Panc1 (cell line): ENCODE measurements around the gene SLC48A1. TPM values are rescaled to one million over a fixed set of nuclear protein-coding genes. Genes with fewer than 3 reads are reported as not detected.

Experiments
- ATAC-seq: fragments of 200-7000 bp; cut with Tn5 transposase; 2 replicates; pipeline ENCODE4 v1.9.1; 2020; ENCODE audit warnings: mild to moderate bottlenecking, moderate library complexity
- BruUV-seq: library from RNA; stranded (reverse); fragments of 400-500 nt; replicated peaks from 2 replicates; lab custom pipeline; 2021; lab: Mats Ljungman, UMichigan
- CTCF ChIA-PET: fragments of 300-600 bp; sonication (Branson Sonifier 250); formaldehyde crosslinking; loops from one replicate; lab custom pipeline; 2022; ENCODE audit warnings: antibody characterized with exemption; lab: Charles Lee
- POLR2A ChIA-PET: fragments of 300-600 bp; sonication (Branson Sonifier 250); formaldehyde crosslinking; loops from one replicate; lab custom pipeline; 2022; ENCODE audit warnings: antibody characterized with exemption; lab: Charles Lee
- DNase-seq: peaks from one replicate; pipeline ENCODE4 v3.0.0-alpha.2; 2010; ENCODE audit warnings: low read depth, low spot score
- H3K27ac ChIP-seq: 2 replicates; pipeline ENCODE4 v1.5.1; 2011; ENCODE audit warnings: mild to moderate bottlenecking, low read length, inconsistent platforms
- H3K27me3 ChIP-seq: fragments of 200-500 bp; sonication (Bioruptor generic); 2 replicates; pipeline ENCODE4 v1.6.0; 2014; ENCODE audit warnings: low read length, inconsistent platforms; ENCODE audit not compliant: control insufficient read depth, insufficient read depth
- H3K36me3 ChIP-seq: fragments of 200-500 bp; sonication (Bioruptor generic); 2 replicates; pipeline ENCODE4 v1.5.1; 2014; ENCODE audit warnings: inconsistent platforms, mild to moderate bottlenecking, low read length, moderate library complexity; ENCODE audit not compliant: control insufficient read depth, insufficient read depth
- H3K4me1 ChIP-seq: 2 replicates; pipeline ENCODE4 v1.5.1; 2011; ENCODE audit warnings: inconsistent platforms, mild to moderate bottlenecking, low read length, moderate library complexity; ENCODE audit not compliant: control insufficient read depth, insufficient read depth
- H3K4me3 ChIP-seq, 2 experiments: 2 replicates each; pipeline ENCODE4 v1.5.1; 2011 to 2012; ENCODE audit warnings: low read depth in 2 of 2, low read length in 2 of 2, mild to moderate bottlenecking in 2 of 2, inconsistent platforms in 1 of 2, moderate library complexity in 1 of 2
- H3K9me3 ChIP-seq: fragments of 200-500 bp; sonication (Bioruptor generic); 2 replicates; pipeline ENCODE4 v1.5.1; 2014; ENCODE audit warnings: low read depth, mild to moderate bottlenecking, inconsistent platforms, low read length, moderate library complexity; ENCODE audit not compliant: control insufficient read depth, insufficient read depth
- POLR2AphosphoS5 ChIP-seq: IDR thresholded peaks from 2 replicates; pipeline ENCODE4 v1.6.1; 2012; ENCODE audit warnings: mild to moderate bottlenecking, low read depth, low read length, moderate library complexity
- SIN3A ChIP-seq: IDR thresholded peaks from 2 replicates; pipeline ENCODE4 v1.6.1; 2012; ENCODE audit warnings: low read depth, mild to moderate bottlenecking, low read length, moderate library complexity, borderline replicate concordance; ENCODE audit not compliant: insufficient read depth
- TCF7L2 ChIP-seq: IDR thresholded peaks from 2 replicates; pipeline ENCODE4 v1.6.1; 2011; ENCODE audit warnings: mild to moderate bottlenecking, low read depth, low read length, inconsistent platforms
- in situ Hi-C: cut with HindIII; loops from 2 replicates; pipeline ENCODE4 v1.10.0; 2016; ENCODE audit warnings: low sequenced_read_pairs, low pct_unique_long_range_greater_than_20kb
- intact Hi-C: fragments of 100-400 bp; cut with micrococcal nuclease; formaldehyde crosslinking; loops from one replicate; pipeline ENCODE4 v1.10.0; 2022; ENCODE audit not compliant: unreplicated experiment
- total RNA-seq: library from RNA; stranded (reverse); gene quantifications from one replicate; pipeline ENCODE4 v1.2.1, GENCODE V29; 2021; ENCODE audit not compliant: unreplicated experiment
- TF ChIP-seq, protein P1 (sequence below): fragments of 450-650 bp; IDR thresholded peaks from 2 replicates; pipeline ENCODE4 v1.5.1; 2017; ENCODE audit warnings: mild to moderate bottlenecking
- TF ChIP-seq, protein P2 (sequence below), 2 experiments: IDR thresholded peaks; 2 replicates each; pipeline ENCODE4 v1.6.1; 2011 to 2012; ENCODE audit warnings: low read depth in 2 of 2, control low read depth in 1 of 2, low read length in 1 of 2, mild to moderate bottlenecking in 1 of 2, moderate library complexity in 1 of 2; ENCODE audit not compliant: insufficient read depth in 1 of 2

The SLC48A1 gene
- total RNA-seq, 1 experiment from 2014 or later: 32.0 TPM

DNA sequence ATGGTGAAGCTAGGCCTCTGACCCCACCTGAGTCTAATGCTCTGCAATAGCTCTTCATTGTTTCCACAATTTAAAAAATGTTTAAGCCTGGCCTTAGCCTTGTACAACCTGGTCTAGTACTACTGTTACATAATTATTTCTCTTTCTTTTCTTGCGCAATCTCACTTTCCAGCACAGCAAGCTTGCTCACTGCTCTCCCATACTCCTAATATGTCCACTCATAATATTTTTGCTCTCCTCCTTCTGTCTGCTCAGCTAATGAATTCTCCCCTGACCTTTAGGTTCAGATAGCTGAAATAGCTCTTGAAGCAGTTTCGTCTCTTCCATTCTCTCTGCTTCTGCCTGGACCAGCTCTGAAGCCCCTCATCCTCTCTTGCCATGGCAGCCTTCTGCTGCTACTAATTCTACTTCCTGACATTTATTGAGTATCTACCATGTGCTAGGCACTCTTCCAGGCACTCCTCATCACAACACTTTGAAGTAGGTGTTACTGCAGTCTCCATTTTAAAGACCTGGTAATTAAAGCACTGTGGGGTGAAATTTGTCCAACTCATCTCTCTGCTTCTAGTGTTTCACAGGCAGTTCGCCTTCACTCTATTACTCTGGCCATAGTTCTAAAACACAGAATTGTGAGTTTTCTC is 2.8 kb upstream of the SLC48A1 start:
- in situ Hi-C loops (no loop called here), intact Hi-C loops (no loop called here)
- POLR2A ChIA-PET: interaction anchor here (0.6 kb wide), 1 partner anchor 57 kb away, joined by 4 read pairs; no protein-coding TSS in a partner anchor
- no peak overlapping the region for H3K4me3 ChIP-seq
- H3K36me3 ChIP-seq: no peaks in the 10 kb centered on the region; the same call in 1 of the 2 replicates
- CTCF ChIA-PET: interaction anchor here (0.9 kb wide), 1 partner anchor 59 kb away, joined by 3 read pairs; no protein-coding TSS in a partner anchor
- no peaks in the 10 kb centered on the region for H3K9me3 ChIP-seq
- peaks cover 38% of the 10 kb centered on the region for H3K4me1 ChIP-seq
- TF ChIP-seq TCF7L2 (no peak), SIN3A (no peak), POLR2AphosphoS5 (no peak)
- TF ChIP-seq, protein P1, sequence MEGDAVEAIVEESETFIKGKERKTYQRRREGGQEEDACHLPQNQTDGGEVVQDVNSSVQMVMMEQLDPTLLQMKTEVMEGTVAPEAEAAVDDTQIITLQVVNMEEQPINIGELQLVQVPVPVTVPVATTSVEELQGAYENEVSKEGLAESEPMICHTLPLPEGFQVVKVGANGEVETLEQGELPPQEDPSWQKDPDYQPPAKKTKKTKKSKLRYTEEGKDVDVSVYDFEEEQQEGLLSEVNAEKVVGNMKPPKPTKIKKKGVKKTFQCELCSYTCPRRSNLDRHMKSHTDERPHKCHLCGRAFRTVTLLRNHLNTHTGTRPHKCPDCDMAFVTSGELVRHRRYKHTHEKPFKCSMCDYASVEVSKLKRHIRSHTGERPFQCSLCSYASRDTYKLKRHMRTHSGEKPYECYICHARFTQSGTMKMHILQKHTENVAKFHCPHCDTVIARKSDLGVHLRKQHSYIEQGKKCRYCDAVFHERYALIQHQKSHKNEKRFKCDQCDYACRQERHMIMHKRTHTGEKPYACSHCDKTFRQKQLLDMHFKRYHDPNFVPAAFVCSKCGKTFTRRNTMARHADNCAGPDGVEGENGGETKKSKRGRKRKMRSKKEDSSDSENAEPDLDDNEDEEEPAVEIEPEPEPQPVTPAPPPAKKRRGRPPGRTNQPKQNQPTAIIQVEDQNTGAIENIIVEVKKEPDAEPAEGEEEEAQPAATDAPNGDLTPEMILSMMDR: no peak
- TF ChIP-seq, protein P2, sequence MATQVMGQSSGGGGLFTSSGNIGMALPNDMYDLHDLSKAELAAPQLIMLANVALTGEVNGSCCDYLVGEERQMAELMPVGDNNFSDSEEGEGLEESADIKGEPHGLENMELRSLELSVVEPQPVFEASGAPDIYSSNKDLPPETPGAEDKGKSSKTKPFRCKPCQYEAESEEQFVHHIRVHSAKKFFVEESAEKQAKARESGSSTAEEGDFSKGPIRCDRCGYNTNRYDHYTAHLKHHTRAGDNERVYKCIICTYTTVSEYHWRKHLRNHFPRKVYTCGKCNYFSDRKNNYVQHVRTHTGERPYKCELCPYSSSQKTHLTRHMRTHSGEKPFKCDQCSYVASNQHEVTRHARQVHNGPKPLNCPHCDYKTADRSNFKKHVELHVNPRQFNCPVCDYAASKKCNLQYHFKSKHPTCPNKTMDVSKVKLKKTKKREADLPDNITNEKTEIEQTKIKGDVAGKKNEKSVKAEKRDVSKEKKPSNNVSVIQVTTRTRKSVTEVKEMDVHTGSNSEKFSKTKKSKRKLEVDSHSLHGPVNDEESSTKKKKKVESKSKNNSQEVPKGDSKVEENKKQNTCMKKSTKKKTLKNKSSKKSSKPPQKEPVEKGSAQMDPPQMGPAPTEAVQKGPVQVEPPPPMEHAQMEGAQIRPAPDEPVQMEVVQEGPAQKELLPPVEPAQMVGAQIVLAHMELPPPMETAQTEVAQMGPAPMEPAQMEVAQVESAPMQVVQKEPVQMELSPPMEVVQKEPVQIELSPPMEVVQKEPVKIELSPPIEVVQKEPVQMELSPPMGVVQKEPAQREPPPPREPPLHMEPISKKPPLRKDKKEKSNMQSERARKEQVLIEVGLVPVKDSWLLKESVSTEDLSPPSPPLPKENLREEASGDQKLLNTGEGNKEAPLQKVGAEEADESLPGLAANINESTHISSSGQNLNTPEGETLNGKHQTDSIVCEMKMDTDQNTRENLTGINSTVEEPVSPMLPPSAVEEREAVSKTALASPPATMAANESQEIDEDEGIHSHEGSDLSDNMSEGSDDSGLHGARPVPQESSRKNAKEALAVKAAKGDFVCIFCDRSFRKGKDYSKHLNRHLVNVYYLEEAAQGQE (IDR thresholded peaks at IDR 0.05; ENCODE audit: insufficient read depth in 1 of 2, low read depth in 2 of 2, low read length in 1 of 2): no peak
- no TSS peak for BruUV-seq
- H3K27ac ChIP-seq: peak overlapping the region; percentile 73; the same call in 1 of the 2 replicates
- ATAC-seq (no peak), DNase-seq (no peak)
- H3K27me3 ChIP-seq: no peaks in the 10 kb centered on the region

DNA sequence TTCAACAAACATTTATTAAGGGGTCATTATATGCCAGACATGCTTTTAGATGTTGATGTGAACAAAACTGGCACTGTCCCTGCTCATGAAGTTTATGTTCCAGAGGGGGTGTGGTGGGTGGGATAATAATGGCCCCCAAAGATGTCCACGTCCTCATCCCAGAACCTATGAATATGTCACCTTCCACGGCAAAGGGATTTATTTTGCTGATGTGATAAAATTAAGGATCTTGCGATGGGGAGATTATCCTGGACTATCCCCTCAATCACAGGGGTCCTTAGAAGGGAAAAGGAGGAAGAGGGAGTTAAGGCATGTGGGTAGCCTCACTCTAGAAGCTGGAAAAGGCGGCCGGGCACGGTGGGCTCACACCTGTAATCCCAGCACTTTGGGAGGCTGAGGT is 1.7 kb upstream of the SLC48A1 start:
- Histone ChIP-seq H3K27ac (no peak overlapping the region), H3K9me3 (no peaks in the 10 kb centered on the region), H3K27me3 (no peaks in the 10 kb centered on the region), H3K36me3 (no peaks in the 10 kb centered on the region; the same call in 1 of the 2 replicates), H3K4me3 (no peak overlapping the region), H3K4me1 (peaks cover 43% of the 10 kb centered on the region)
- ChIA-PET POLR2A (no interaction called here), CTCF (interaction anchor here (0.6 to 0.9 kb wide), 4 partner anchors 30 to 98 kb away, joined by 3 to 4 read pairs (median 3); no protein-coding TSS in a partner anchor)
- TF ChIP-seq POLR2AphosphoS5 (no peak), TCF7L2 (no peak), SIN3A (no peak)
- TF ChIP-seq, protein P1: no peak
- TF ChIP-seq, protein P2 (IDR thresholded peaks at IDR 0.05; ENCODE audit: insufficient read depth in 1 of 2, low read depth in 2 of 2, low read length in 1 of 2): no peak
- in situ Hi-C loops: no loop called here
- ATAC-seq (no peak), DNase-seq (no peak)
- intact Hi-C loops: no loop called here
- no TSS peak for BruUV-seq
